HEK293T (cell line): ENCODE data around the gene GABRR3.

Experiments
- CTCF ChIA-PET: fragments of 350-600 bp; formaldehyde crosslinking; extraction: SDS; loops from one replicate; lab custom pipeline; 2021; ENCODE audit warnings: antibody characterized with exemption, inconsistent platforms; lab: Yijun Ruan, JAX
- POLR2A ChIA-PET: fragments of 350-600 bp; formaldehyde crosslinking; extraction: SDS; loops from one replicate; lab custom pipeline; 2020; ENCODE audit warnings: antibody characterized with exemption, inconsistent platforms; lab: Yijun Ruan, JAX
- DNase-seq: peaks from one replicate; pipeline ENCODE4 v3.0.0; 2012; ENCODE audit warnings: mixed read lengths; ENCODE audit errors: extremely low spot score
- ARNT ChIP-seq: fragments of 450-650 bp; IDR thresholded peaks from 2 replicates; pipeline ENCODE4 v1.6.1; 2017; ENCODE audit warnings: mild to moderate bottlenecking
- BHLHE40 ChIP-seq: fragments of 450-650 bp; IDR thresholded peaks from 2 replicates; pipeline ENCODE4 v1.6.1; 2016; ENCODE audit warnings: mild to moderate bottlenecking, moderate library complexity, borderline replicate concordance
- CTBP1 ChIP-seq: fragments of 450-650 bp; IDR thresholded peaks from 2 replicates; pipeline ENCODE4 v1.6.1; 2016; ENCODE audit warnings: borderline replicate concordance
- ELF4 ChIP-seq: fragments of 450-650 bp; IDR thresholded peaks from 2 replicates; pipeline ENCODE4 v1.6.1; 2017; ENCODE audit warnings: antibody characterized with exemption
- FOXA1 ChIP-seq: fragments of 450-650 bp; IDR thresholded peaks from 2 replicates; pipeline ENCODE4 v1.6.1; 2016; ENCODE audit warnings: mild to moderate bottlenecking
- FOXK2 ChIP-seq: fragments of 450-650 bp; IDR thresholded peaks from 2 replicates; pipeline ENCODE4 v1.6.1; 2016; ENCODE audit warnings: mild to moderate bottlenecking
- FOXM1 ChIP-seq: fragments of 450-650 bp; IDR thresholded peaks from 2 replicates; pipeline ENCODE4 v1.6.1; 2017; ENCODE audit warnings: mild to moderate bottlenecking, borderline replicate concordance
- HDGF ChIP-seq: fragments of 450-650 bp; IDR thresholded peaks from 2 replicates; pipeline ENCODE4 v1.6.1; 2017; ENCODE audit warnings: antibody characterized with exemption, borderline replicate concordance
- L3MBTL2 ChIP-seq: fragments of 450-650 bp; conservative IDR thresholded peaks from 2 replicates; pipeline ENCODE4 v1.6.1; 2016; ENCODE audit warnings: mild to moderate bottlenecking
- LEF1 ChIP-seq: fragments of 450-650 bp; IDR thresholded peaks from 2 replicates; pipeline ENCODE4 v1.6.1; 2017; ENCODE audit warnings: mild to moderate bottlenecking, borderline replicate concordance
- NFRKB ChIP-seq: fragments of 450-650 bp; IDR thresholded peaks from 2 replicates; pipeline ENCODE4 v1.6.1; 2016; ENCODE audit warnings: mild to moderate bottlenecking, moderate library complexity
- SP1 ChIP-seq: fragments of 450-650 bp; IDR thresholded peaks from 2 replicates; pipeline ENCODE4 v1.6.1; 2017
- SUZ12 ChIP-seq: fragments of 450-650 bp; IDR thresholded peaks from 2 replicates; pipeline ENCODE4 v1.6.1; 2016; ENCODE audit warnings: mild to moderate bottlenecking
- TARDBP ChIP-seq: fragments of 450-650 bp; IDR thresholded peaks from 2 replicates; pipeline ENCODE4 v1.6.1; 2016
- ZNF384 ChIP-seq: fragments of 450-650 bp; IDR thresholded peaks from 2 replicates; pipeline ENCODE4 v1.6.1; 2016
- TF ChIP-seq, protein P1 (sequence below): fragments of 450-650 bp; IDR thresholded peaks from 2 replicates; pipeline ENCODE4 v1.6.1; 2016

Gene GABRR3

DNA sequence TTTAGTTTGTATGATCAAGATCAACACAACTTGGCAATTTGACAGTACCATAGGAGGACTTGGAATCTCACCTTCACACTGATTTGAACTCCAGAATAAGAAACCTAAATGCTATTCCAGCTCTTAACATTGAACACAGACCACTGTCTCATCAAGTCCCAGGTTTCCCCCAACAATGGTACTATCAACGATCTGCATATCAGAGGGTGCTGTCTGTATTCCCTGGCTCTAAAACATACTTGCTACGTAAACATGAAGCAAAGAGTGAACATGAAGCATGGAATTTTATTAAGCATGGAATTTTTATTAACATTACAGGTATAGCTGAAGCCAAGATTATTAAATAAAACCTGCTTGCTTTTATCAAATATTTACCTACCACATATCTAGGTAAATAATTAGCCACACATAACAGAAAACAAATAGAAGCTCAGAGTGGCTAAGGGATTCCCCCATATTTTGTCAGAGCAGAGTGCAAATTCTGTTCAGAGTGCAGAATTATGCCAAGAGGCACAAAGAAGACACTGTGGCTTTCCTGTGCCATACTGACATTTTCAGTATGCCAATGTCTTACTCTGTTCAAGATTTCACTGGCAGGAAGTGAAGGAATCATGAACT lies 40.7 kb downstream of the GABRR3 start:
- TF ChIP-seq FOXM1 (no peak), ARNT (no peak), BHLHE40 (no peak), ELF4 (no peak), NFRKB (no peak), LEF1 (no peak), ZNF384 (no peak), FOXK2 (no peak), TARDBP (no peak), FOXA1 (no peak), L3MBTL2 (no peak), SUZ12 (no peak), SP1 (no peak), HDGF (no peak), CTBP1 (no peak)
- TF ChIP-seq, protein P1, sequence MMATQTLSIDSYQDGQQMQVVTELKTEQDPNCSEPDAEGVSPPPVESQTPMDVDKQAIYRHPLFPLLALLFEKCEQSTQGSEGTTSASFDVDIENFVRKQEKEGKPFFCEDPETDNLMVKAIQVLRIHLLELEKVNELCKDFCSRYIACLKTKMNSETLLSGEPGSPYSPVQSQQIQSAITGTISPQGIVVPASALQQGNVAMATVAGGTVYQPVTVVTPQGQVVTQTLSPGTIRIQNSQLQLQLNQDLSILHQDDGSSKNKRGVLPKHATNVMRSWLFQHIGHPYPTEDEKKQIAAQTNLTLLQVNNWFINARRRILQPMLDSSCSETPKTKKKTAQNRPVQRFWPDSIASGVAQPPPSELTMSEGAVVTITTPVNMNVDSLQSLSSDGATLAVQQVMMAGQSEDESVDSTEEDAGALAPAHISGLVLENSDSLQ: no peak
- CTCF ChIA-PET: interaction anchor here (0.7 kb wide), 1 partner anchor 9 kb away, joined by 3 read pairs; no protein-coding TSS in a partner anchor
- POLR2A ChIA-PET: interaction anchor here (0.6 kb wide), 1 partner anchor 355 kb away, joined by 4 read pairs; no protein-coding TSS in a partner anchor
- no peak for DNase-seq

DNA sequence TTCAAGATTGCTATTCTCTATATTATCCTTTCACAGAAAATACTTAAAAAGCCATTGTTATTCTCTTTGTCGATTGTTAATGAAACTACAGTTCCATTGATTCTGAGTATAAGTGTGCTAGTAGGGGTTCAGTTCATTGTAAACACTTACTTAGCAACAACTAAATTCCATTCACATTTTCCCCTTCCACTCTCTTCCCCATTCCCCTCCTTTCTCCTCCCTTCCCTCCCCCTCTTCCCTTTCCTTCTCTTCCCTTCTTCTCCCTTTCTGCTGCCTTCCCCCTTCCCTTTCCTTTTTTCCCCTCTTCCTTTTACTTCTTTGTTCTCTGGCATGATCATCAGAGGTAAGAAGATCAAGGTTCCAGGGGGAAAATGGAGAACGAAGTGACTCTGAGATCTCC lies 41.6 kb downstream of the GABRR3 start:
- ChIA-PET CTCF (no interaction called here), POLR2A (no interaction called here)
- no peak for DNase-seq
- TF ChIP-seq LEF1: no peak
- no peak for TF ChIP-seq FOXM1
- TF ChIP-seq FOXA1: no peak
- TF ChIP-seq HDGF: no peak
- TF ChIP-seq BHLHE40: no peak
- TF ChIP-seq TARDBP: no peak
- TF ChIP-seq ARNT: no peak
- TF ChIP-seq FOXK2: no peak
- no peak for TF ChIP-seq NFRKB
- TF ChIP-seq SP1: no peak
- TF ChIP-seq, protein P1: no peak
- no peak for TF ChIP-seq SUZ12

DNA sequence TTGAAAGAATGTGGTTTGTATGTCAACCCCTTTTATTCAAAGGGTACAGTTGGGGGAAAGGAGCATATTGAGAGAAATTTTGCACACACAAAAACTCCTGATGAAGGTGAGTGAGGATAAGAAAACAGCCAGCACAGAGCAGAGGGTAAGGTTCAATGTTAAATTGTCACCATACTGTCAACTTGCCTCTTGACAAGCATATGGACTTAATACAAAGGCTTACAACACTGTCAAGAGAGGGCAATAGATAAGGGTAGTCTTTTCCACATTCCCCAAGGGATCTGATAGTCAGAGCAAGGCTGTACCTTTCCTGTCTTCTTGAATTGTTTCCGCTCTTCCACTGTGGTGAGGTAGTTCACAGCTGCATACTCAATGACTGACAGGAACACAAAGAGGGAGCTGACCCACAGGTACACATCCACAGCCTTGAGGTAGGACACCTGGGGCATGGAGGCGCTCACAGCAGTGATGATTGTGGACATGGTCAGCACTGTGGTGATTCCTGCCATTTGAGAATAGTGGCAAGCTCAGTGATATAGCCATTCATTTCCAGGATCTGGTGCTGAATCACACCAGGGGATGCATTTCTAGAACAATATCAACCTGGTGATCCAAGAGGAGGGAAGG lies 42.5 kb downstream of the GABRR3 start:
- ChIA-PET POLR2A (no interaction called here), CTCF (interaction anchor here (0.6 kb wide), 1 partner anchor 28 kb away, joined by 4 read pairs; no protein-coding TSS in a partner anchor)
- DNase-seq: no peak
- TF ChIP-seq LEF1: no peak
- TF ChIP-seq SP1: no peak
- no peak for TF ChIP-seq L3MBTL2
- no peak for TF ChIP-seq ZNF384
- TF ChIP-seq ARNT: no peak
- no peak for TF ChIP-seq CTBP1
- TF ChIP-seq ELF4: no peak
- TF ChIP-seq TARDBP: no peak
- no peak for TF ChIP-seq HDGF
- TF ChIP-seq BHLHE40: no peak
- no peak for TF ChIP-seq FOXK2
- no peak for TF ChIP-seq FOXA1
- no peak for TF ChIP-seq NFRKB
- TF ChIP-seq, protein P1: no peak

DNA sequence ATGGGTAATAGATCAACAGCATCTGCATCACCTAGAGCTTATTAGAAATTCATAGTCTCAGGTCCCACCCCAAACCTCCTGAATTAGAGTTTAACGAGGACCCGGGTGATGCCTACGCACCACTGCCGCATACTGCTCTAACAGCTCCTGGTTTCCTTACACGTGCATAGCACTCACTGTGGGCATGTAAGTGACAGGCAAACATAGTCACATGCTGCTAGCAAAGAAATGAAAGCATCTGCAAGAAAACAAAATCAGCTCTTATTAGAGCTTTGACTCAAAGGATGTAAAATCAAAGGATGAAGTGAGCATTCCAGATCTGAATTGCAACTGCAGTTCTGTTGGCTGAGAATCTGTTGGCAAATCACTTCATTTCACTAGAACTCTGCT lies 43.8 kb downstream of the GABRR3 start:
- DNase-seq: no peak
- TF ChIP-seq HDGF (no peak), FOXK2 (no peak), ZNF384 (no peak), CTBP1 (no peak), SP1 (no peak), FOXA1 (no peak), BHLHE40 (no peak), L3MBTL2 (no peak), ELF4 (no peak), TARDBP (no peak), NFRKB (no peak), SUZ12 (no peak), ARNT (no peak), FOXM1 (no peak), LEF1 (no peak)
- TF ChIP-seq, protein P1: no peak
- CTCF ChIA-PET: no interaction called here
- POLR2A ChIA-PET: no interaction called here

DNA sequence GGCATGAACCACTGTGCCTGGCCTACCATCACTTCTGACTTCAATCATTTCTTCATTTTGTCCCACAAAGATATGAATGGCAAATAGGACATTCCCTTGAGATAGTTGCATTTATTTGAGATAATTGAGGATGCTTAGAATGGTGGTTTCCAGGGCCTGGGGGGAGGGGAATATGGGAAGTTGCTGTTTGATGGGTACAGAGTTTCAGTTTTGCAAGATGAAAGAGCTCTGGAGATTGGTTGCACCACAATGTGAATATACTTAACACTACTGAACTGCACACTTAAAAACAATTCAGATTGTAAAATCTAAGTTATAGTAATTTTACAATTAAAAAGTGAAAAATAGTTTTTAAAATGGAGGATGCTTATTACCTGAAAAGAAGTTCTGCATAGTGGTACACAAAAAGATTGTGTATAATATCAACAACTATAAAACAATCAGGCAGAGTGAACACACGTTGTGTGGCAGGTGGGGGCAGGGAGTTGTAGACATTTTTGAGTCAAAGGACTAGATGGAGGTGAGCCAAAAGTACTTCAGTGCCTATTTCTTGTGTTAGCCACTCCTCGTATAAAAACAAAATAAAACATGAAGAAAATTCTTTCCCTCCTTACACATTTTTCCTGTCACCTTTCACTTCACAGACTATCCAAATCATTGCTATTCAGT lies 44.4 kb downstream of the GABRR3 start:
- CTCF ChIA-PET: no interaction called here
- POLR2A ChIA-PET: no interaction called here
- DNase-seq: no peak
- no peak for TF ChIP-seq ZNF384
- TF ChIP-seq FOXA1: no peak
- TF ChIP-seq ELF4: no peak
- no peak for TF ChIP-seq SP1
